GM23338 (cell line): ENCODE measurements around the gene SMIM45.

Experiments
- ATAC-seq: fragments of 200-7000 bp; cut with Tn5 transposase; 3 replicates; pipeline ENCODE4 v1.9.1; 2020
- DNase-seq: peaks from one replicate; pipeline ENCODE4 v3.0.0-alpha.2; 2015; ENCODE audit warnings: low spot score
- H2AFZ ChIP-seq: fragments of 200-600 bp; sonication (generic); 2 replicates; pipeline ENCODE4 v1.8.0; 2016; ENCODE audit warnings: antibody characterized with exemption, mild to moderate bottlenecking, moderate library complexity
- H3F3A ChIP-seq: fragments of 200-600 bp; sonication (generic); replicated peaks from 2 replicates; pipeline ENCODE4 v1.8.0; 2017; ENCODE audit warnings: antibody characterized with exemption, mixed run types, low read depth
- H3K27ac ChIP-seq: fragments of 200-600 bp; sonication (generic); 2 replicates; pipeline ENCODE4 v1.6.1; 2016; ENCODE audit warnings: low read depth
- H3K27me3 ChIP-seq: fragments of 200-600 bp; sonication (generic); 2 replicates; pipeline ENCODE4 v1.8.0; 2016; ENCODE audit warnings: mild to moderate bottlenecking, mixed run types, moderate library complexity; ENCODE audit not compliant: insufficient read depth
- H3K36me3 ChIP-seq: fragments of 200-600 bp; sonication (generic); 2 replicates; pipeline ENCODE4 v1.8.0; 2016; ENCODE audit warnings: mild to moderate bottlenecking; ENCODE audit not compliant: insufficient read depth
- H3K4me1 ChIP-seq: fragments of 200-600 bp; sonication (generic); 2 replicates; pipeline ENCODE4 v1.8.0; 2016; ENCODE audit warnings: mild to moderate bottlenecking, moderate library complexity; ENCODE audit not compliant: insufficient read depth
- H3K4me2 ChIP-seq: fragments of 200-600 bp; sonication (generic); 2 replicates; pipeline ENCODE4 v1.7.1; 2017; ENCODE audit warnings: mixed run types
- H3K4me3 ChIP-seq: fragments of 200-600 bp; sonication (generic); 2 replicates; pipeline ENCODE4 v1.6.1; 2016; ENCODE audit warnings: mixed run types
- H3K79me2 ChIP-seq: fragments of 200-600 bp; sonication (generic); replicated peaks from 2 replicates; pipeline ENCODE4 v1.8.0; 2017; ENCODE audit warnings: mild to moderate bottlenecking; ENCODE audit not compliant: insufficient read depth
- H3K9me2 ChIP-seq: fragments of 200-600 bp; sonication (generic); 2 replicates; pipeline ENCODE4 v1.8.0; 2017; ENCODE audit not compliant: insufficient read depth
- H4K20me1 ChIP-seq: fragments of 200-600 bp; sonication (generic); replicated peaks from 2 replicates; pipeline ENCODE4 v1.8.0; 2017; ENCODE audit warnings: mild to moderate bottlenecking; ENCODE audit not compliant: insufficient read depth
- H3K27ac Mint-ChIP-seq: 2 replicates; pipeline ENCODE4 v1.8.0; 2020; ENCODE audit warnings: inconsistent platforms, mild to moderate bottlenecking, moderate library complexity, mixed read lengths
- H3K27me3 Mint-ChIP-seq: 3 replicates; pipeline ENCODE4 v1.8.0; 2022; ENCODE audit warnings: low read depth, mild to moderate bottlenecking, moderate library complexity, mixed read lengths, inconsistent platforms; ENCODE audit not compliant: insufficient read depth, poor library complexity
- H3K36me3 Mint-ChIP-seq: 3 replicates; pipeline ENCODE4 v1.8.0; 2021; ENCODE audit warnings: low read depth, mild to moderate bottlenecking, inconsistent platforms, moderate library complexity, mixed read lengths
- H3K4me1 Mint-ChIP-seq: 3 replicates; pipeline ENCODE4 v1.8.0; 2020; ENCODE audit warnings: mild to moderate bottlenecking, inconsistent platforms, mixed read lengths
- H3K4me3 Mint-ChIP-seq: 3 replicates; pipeline ENCODE4 v1.8.0; 2021; ENCODE audit warnings: moderate library complexity, mild to moderate bottlenecking, inconsistent platforms, mixed read lengths
- H3K9me3 Mint-ChIP-seq: 3 replicates; pipeline ENCODE4 v1.8.0; 2020; ENCODE audit warnings: moderate library complexity, mild to moderate bottlenecking, inconsistent platforms, mixed read lengths
- CREB1 ChIP-seq: fragments of 250-450 bp; sonication (Bioruptor Pico); IDR thresholded peaks from 2 replicates; pipeline ENCODE4 v1.5.0; 2020; ENCODE audit warnings: low read depth, mild to moderate bottlenecking, moderate library complexity
- EZH2 ChIP-seq: fragments of 200-600 bp; sonication (generic); IDR thresholded peaks from one replicate; pipeline ENCODE4 v1.8.0; 2017; ENCODE audit warnings: antibody characterized with exemption, mild to moderate bottlenecking, low read depth; ENCODE audit not compliant: unreplicated experiment
- EZH2phosphoT487 ChIP-seq: fragments of 200-600 bp; sonication (generic); IDR thresholded peaks from one replicate; pipeline ENCODE4 v1.8.1; 2018; ENCODE audit warnings: antibody characterized with exemption; ENCODE audit not compliant: unreplicated experiment
- NANOG ChIP-seq: IDR thresholded peaks from 2 replicates; pipeline ENCODE4 v1.6.1; 2016; ENCODE audit warnings: antibody characterized with exemption, borderline replicate concordance
- POLR2AphosphoS5 ChIP-seq: IDR thresholded peaks from 2 replicates; pipeline ENCODE4 v1.6.1; 2016; ENCODE audit warnings: antibody characterized with exemption, low read depth
- STAT1 ChIP-seq: IDR thresholded peaks from one replicate; pipeline ENCODE4 v1.6.1; 2016; ENCODE audit warnings: antibody characterized with exemption; ENCODE audit not compliant: unreplicated experiment
- ZNF114 ChIP-seq: fragments of 250-450 bp; sonication (Bioruptor Pico); IDR thresholded peaks from 2 replicates; pipeline ENCODE4 v1.5.0; 2020; ENCODE audit warnings: mild to moderate bottlenecking, moderate library complexity
- ZNF331 ChIP-seq: fragments of 250-450 bp; sonication (Bioruptor Pico); IDR thresholded peaks from 2 replicates; pipeline ENCODE4 v1.5.0; 2020; ENCODE audit warnings: low read depth, mild to moderate bottlenecking, moderate library complexity
- TF ChIP-seq, protein P1 (sequence below): IDR thresholded peaks from one replicate; pipeline ENCODE4 v1.6.1; 2018; ENCODE audit warnings: antibody characterized with exemption; ENCODE audit not compliant: unreplicated experiment
- TF ChIP-seq, protein P2 (sequence below): fragments of 250-450 bp; sonication (Bioruptor Pico); IDR thresholded peaks from 2 replicates; pipeline ENCODE4 v1.5.0; 2020; ENCODE audit warnings: mild to moderate bottlenecking, moderate library complexity
- TF ChIP-seq, protein P3 (sequence below), 2 experiments: fragments of 200-600 bp in 1 of 2; sonication (generic) in 1 of 2; conservative IDR thresholded peaks; 2 replicates each; pipeline versions ENCODE4 v1.5.1 to v1.6.1; 2016 to 2017; ENCODE audit warnings: antibody characterized with exemption in 2 of 2, low read depth in 2 of 2, mild to moderate bottlenecking in 2 of 2, moderate library complexity in 1 of 2
- TF ChIP-seq, protein P4 (sequence below): IDR thresholded peaks from 2 replicates; pipeline ENCODE4 v1.6.1; 2016; ENCODE audit warnings: antibody characterized with exemption

Gene SMIM45

DNA sequence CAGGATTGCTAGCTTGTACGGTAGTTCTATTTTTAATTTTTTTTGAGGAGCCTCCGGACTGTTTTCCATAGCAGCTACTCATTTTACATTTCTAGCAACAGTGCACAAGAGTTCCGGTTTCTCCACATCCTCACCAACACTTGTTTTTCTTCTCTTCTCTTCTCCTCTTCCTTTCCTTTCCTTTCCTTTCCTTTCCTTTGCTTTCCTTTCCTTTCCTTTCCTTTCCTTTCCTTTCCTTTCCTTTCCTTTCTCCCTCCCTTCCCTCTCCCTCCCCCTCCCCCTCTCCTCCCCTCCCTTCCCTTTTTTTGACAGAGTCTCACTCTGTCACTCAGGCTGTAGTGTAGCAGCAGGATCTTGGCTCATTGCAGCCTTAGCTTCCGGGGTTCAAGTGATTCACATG lies 56.0 kb downstream of the SMIM45 start:
- Mint-ChIP-seq H3K9me3 (peaks cover 21% of the 10 kb centered on the region), H3K27me3 (peaks cover 4% of the 10 kb centered on the region), H3K4me3 (no peak overlapping the region), H3K36me3 (no peaks in the 10 kb centered on the region; the same call in 2 of the 3 replicates), H3K4me1 (no peaks in the 10 kb centered on the region), H3K27ac (no peak overlapping the region)
- no peaks in the 10 kb centered on the region for H3F3A ChIP-seq
- H3K4me3 ChIP-seq: no peak overlapping the region
- H3K27ac ChIP-seq: no peak overlapping the region
- no peaks in the 10 kb centered on the region for H4K20me1 ChIP-seq
- no peaks in the 10 kb centered on the region for H3K4me1 ChIP-seq
- H3K27me3 ChIP-seq: no peaks in the 10 kb centered on the region
- H3K79me2 ChIP-seq: no peaks in the 10 kb centered on the region
- no peaks in the 10 kb centered on the region for H3K36me3 ChIP-seq
- H3K9me2 ChIP-seq: peaks cover 3% of the 10 kb centered on the region; the same call in 1 of the 2 replicates
- ATAC-seq (no peak), DNase-seq (no peak)
- no peak overlapping the region for H3K4me2 ChIP-seq
- TF ChIP-seq NANOG: no peak
- TF ChIP-seq, protein P1, sequence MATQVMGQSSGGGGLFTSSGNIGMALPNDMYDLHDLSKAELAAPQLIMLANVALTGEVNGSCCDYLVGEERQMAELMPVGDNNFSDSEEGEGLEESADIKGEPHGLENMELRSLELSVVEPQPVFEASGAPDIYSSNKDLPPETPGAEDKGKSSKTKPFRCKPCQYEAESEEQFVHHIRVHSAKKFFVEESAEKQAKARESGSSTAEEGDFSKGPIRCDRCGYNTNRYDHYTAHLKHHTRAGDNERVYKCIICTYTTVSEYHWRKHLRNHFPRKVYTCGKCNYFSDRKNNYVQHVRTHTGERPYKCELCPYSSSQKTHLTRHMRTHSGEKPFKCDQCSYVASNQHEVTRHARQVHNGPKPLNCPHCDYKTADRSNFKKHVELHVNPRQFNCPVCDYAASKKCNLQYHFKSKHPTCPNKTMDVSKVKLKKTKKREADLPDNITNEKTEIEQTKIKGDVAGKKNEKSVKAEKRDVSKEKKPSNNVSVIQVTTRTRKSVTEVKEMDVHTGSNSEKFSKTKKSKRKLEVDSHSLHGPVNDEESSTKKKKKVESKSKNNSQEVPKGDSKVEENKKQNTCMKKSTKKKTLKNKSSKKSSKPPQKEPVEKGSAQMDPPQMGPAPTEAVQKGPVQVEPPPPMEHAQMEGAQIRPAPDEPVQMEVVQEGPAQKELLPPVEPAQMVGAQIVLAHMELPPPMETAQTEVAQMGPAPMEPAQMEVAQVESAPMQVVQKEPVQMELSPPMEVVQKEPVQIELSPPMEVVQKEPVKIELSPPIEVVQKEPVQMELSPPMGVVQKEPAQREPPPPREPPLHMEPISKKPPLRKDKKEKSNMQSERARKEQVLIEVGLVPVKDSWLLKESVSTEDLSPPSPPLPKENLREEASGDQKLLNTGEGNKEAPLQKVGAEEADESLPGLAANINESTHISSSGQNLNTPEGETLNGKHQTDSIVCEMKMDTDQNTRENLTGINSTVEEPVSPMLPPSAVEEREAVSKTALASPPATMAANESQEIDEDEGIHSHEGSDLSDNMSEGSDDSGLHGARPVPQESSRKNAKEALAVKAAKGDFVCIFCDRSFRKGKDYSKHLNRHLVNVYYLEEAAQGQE: no peak
- TF ChIP-seq STAT1: no peak
- TF ChIP-seq, protein P2, sequence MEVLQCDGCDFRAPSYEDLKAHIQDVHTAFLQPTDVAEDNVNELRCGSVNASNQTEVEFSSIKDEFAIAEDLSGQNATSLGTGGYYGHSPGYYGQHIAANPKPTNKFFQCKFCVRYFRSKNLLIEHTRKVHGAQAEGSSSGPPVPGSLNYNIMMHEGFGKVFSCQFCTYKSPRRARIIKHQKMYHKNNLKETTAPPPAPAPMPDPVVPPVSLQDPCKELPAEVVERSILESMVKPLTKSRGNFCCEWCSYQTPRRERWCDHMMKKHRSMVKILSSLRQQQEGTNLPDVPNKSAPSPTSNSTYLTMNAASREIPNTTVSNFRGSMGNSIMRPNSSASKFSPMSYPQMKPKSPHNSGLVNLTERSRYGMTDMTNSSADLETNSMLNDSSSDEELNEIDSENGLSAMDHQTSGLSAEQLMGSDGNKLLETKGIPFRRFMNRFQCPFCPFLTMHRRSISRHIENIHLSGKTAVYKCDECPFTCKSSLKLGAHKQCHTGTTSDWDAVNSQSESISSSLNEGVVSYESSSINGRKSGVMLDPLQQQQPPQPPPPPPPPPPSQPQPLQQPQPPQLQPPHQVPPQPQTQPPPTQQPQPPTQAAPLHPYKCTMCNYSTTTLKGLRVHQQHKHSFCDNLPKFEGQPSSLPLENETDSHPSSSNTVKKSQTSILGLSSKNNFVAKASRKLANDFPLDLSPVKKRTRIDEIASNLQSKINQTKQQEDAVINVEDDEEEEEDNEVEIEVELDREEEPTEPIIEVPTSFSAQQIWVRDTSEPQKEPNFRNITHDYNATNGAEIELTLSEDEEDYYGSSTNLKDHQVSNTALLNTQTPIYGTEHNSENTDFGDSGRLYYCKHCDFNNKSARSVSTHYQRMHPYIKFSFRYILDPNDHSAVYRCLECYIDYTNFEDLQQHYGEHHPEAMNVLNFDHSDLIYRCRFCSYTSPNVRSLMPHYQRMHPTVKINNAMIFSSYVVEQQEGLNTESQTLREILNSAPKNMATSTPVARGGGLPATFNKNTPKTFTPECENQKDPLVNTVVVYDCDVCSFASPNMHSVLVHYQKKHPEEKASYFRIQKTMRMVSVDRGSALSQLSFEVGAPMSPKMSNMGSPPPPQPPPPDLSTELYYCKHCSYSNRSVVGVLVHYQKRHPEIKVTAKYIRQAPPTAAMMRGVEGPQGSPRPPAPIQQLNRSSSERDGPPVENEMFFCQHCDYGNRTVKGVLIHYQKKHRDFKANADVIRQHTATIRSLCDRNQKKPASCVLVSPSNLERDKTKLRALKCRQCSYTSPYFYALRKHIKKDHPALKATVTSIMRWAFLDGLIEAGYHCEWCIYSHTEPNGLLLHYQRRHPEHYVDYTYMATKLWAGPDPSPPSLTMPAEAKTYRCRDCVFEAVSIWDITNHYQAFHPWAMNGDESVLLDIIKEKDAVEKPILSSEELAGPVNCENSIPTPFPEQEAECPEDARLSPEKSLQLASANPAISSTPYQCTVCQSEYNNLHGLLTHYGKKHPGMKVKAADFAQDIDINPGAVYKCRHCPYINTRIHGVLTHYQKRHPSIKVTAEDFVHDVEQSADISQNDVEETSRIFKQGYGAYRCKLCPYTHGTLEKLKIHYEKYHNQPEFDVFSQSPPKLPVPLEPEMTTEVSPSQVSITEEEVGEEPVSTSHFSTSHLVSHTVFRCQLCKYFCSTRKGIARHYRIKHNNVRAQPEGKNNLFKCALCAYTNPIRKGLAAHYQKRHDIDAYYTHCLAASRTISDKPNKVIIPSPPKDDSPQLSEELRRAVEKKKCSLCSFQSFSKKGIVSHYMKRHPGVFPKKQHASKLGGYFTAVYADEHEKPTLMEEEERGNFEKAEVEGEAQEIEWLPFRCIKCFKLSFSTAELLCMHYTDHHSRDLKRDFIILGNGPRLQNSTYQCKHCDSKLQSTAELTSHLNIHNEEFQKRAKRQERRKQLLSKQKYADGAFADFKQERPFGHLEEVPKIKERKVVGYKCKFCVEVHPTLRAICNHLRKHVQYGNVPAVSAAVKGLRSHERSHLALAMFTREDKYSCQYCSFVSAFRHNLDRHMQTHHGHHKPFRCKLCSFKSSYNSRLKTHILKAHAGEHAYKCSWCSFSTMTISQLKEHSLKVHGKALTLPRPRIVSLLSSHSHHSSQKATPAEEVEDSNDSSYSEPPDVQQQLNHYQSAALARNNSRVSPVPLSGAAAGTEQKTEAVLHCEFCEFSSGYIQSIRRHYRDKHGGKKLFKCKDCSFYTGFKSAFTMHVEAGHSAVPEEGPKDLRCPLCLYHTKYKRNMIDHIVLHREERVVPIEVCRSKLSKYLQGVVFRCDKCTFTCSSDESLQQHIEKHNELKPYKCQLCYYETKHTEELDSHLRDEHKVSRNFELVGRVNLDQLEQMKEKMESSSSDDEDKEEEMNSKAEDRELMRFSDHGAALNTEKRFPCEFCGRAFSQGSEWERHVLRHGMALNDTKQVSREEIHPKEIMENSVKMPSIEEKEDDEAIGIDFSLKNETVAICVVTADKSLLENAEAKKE: no peak
- TF ChIP-seq ZNF114 (CRISPR knock-in tag): no peak
- TF ChIP-seq, protein P3, sequence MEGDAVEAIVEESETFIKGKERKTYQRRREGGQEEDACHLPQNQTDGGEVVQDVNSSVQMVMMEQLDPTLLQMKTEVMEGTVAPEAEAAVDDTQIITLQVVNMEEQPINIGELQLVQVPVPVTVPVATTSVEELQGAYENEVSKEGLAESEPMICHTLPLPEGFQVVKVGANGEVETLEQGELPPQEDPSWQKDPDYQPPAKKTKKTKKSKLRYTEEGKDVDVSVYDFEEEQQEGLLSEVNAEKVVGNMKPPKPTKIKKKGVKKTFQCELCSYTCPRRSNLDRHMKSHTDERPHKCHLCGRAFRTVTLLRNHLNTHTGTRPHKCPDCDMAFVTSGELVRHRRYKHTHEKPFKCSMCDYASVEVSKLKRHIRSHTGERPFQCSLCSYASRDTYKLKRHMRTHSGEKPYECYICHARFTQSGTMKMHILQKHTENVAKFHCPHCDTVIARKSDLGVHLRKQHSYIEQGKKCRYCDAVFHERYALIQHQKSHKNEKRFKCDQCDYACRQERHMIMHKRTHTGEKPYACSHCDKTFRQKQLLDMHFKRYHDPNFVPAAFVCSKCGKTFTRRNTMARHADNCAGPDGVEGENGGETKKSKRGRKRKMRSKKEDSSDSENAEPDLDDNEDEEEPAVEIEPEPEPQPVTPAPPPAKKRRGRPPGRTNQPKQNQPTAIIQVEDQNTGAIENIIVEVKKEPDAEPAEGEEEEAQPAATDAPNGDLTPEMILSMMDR (conservative IDR thresholded peaks at IDR 0.05; ENCODE audit: low read depth in 2 of 2): no peak
- TF ChIP-seq ZNF331: no peak
- no peak for TF ChIP-seq EZH2
- no peak for TF ChIP-seq POLR2AphosphoS5
- TF ChIP-seq CREB1 (CRISPR knock-in tag): no peak
- TF ChIP-seq, protein P4, sequence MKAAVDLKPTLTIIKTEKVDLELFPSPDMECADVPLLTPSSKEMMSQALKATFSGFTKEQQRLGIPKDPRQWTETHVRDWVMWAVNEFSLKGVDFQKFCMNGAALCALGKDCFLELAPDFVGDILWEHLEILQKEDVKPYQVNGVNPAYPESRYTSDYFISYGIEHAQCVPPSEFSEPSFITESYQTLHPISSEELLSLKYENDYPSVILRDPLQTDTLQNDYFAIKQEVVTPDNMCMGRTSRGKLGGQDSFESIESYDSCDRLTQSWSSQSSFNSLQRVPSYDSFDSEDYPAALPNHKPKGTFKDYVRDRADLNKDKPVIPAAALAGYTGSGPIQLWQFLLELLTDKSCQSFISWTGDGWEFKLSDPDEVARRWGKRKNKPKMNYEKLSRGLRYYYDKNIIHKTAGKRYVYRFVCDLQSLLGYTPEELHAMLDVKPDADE: no peak
- no peak for TF ChIP-seq EZH2phosphoT487
- no peak overlapping the region for H2AFZ ChIP-seq
